ENCODE measurements around the gene PRKAB1. TPM values are rescaled to one million over a fixed set of nuclear protein-coding genes. Genes with fewer than 3 reads are reported as not detected.
"Not testable (repeated sequence)": the region's sequence is repeated elsewhere in the genome, so short reads cannot be mapped to it uniquely, and the experiment has no call there.

The PRKAB1 gene
- total and polyA plus RNA-seq, 9 of the 15 experiments (the other 6 are each of a cell fraction or from before 2014, with no cell fraction given), result 32.6 to 94.2 (median 63.8) TPM

- 61% methylated on average over 6 of the region's 6 CpGs for WGBS (ENCODE audit: insufficient coverage, low coverage, missing lambda C conversion rate)
- H3K9ac ChIP-seq (ENCODE audit: insufficient read depth in 1 of 2, low read depth in 2 of 2, low read length in 2 of 2); in situ Hi-C loops (cut with MboI); ATAC-seq; H3K9me3 ChIP-seq (replicated peaks; ENCODE audit: control insufficient read depth, insufficient read depth, low read depth, low read length); H3K27ac ChIP-seq (ENCODE audit: extremely low read depth, low read depth, low read length); H3K36me3 ChIP-seq (ENCODE audit: control insufficient read depth, insufficient read depth, low read length); H3K9me1 ChIP-seq (ENCODE audit: control insufficient read depth, insufficient read depth, low read length); H4K20me1 ChIP-seq (replicated peaks; ENCODE audit: control insufficient read depth, insufficient read depth, low read length); H3K4me2 ChIP-seq (ENCODE audit: insufficient read depth, low read length); H3K4me3 ChIP-seq; DNase-seq (ENCODE audit: extremely low read depth in 1 of 4, low spot score in 3 of 4); H3K27me3 ChIP-seq (ENCODE audit: control insufficient read depth in 2 of 2, insufficient read depth in 2 of 2, low read length in 2 of 2); H2AFZ ChIP-seq (ENCODE audit: low read depth, low read length); H3K79me2 ChIP-seq (ENCODE audit: control insufficient read depth, insufficient read depth, low read length); FAIRE-seq; BruUV-seq (replicated peaks): not testable (repeated sequence)
- TF ChIP-seq CTCF (IDR thresholded peaks at IDR 0.05 in 2 of 3, conservative IDR thresholded peaks at IDR 0.05 in 1 of 3; ENCODE audit: insufficient read depth in 2 of 3, low read depth in 1 of 3, low read length in 3 of 3), result peak; percentile 22 to 63 (median 27); a peak in 2 of 6 replicates
- TF ChIP-seq RAD21 (CRISPR knock-in tag; conservative IDR thresholded peaks at IDR 0.05 in 1 of 2, IDR thresholded peaks at IDR 0.05 in 1 of 2), result peak; percentile 59 to 60
- TF ChIP-seq, protein P1, sequence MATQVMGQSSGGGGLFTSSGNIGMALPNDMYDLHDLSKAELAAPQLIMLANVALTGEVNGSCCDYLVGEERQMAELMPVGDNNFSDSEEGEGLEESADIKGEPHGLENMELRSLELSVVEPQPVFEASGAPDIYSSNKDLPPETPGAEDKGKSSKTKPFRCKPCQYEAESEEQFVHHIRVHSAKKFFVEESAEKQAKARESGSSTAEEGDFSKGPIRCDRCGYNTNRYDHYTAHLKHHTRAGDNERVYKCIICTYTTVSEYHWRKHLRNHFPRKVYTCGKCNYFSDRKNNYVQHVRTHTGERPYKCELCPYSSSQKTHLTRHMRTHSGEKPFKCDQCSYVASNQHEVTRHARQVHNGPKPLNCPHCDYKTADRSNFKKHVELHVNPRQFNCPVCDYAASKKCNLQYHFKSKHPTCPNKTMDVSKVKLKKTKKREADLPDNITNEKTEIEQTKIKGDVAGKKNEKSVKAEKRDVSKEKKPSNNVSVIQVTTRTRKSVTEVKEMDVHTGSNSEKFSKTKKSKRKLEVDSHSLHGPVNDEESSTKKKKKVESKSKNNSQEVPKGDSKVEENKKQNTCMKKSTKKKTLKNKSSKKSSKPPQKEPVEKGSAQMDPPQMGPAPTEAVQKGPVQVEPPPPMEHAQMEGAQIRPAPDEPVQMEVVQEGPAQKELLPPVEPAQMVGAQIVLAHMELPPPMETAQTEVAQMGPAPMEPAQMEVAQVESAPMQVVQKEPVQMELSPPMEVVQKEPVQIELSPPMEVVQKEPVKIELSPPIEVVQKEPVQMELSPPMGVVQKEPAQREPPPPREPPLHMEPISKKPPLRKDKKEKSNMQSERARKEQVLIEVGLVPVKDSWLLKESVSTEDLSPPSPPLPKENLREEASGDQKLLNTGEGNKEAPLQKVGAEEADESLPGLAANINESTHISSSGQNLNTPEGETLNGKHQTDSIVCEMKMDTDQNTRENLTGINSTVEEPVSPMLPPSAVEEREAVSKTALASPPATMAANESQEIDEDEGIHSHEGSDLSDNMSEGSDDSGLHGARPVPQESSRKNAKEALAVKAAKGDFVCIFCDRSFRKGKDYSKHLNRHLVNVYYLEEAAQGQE (IDR thresholded peaks at IDR 0.05; ENCODE audit: borderline replicate concordance), result peak; percentile 42; the same call in 1 of the 2 replicates
- TF ChIP-seq, protein P1 (CRISPR knock-in tag; IDR thresholded peaks at IDR 0.05; ENCODE audit: low read depth), result not testable (repeated sequence)
- TF ChIP-seq, protein P2, sequence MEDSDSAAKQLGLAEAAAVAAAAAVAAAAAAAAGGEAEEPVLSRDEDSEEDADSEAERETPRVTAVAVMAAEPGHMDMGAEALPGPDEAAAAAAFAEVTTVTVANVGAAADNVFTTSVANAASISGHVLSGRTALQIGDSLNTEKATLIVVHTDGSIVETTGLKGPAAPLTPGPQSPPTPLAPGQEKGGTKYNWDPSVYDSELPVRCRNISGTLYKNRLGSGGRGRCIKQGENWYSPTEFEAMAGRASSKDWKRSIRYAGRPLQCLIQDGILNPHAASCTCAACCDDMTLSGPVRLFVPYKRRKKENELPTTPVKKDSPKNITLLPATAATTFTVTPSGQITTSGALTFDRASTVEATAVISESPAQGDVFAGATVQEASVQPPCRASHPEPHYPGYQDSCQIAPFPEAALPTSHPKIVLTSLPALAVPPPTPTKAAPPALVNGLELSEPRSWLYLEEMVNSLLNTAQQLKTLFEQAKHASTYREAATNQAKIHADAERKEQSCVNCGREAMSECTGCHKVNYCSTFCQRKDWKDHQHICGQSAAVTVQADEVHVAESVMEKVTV (CRISPR knock-in tag; IDR thresholded peaks at IDR 0.05), result 0 out of 2 replicates have a peak, but pooled peaks have one; percentile 25
- POLR2A ChIA-PET, result interaction anchor here (0.6 to 1.0 kb wide), 2 partner anchors 15 to 124 kb away, joined by 3 read pairs; no protein-coding TSS in a partner anchor
- peaks cover 2 to 20% of the 10 kb centered on the region in 2 experiments; a peak in 4 of 5 replicates for H3K4me1 ChIP-seq (replicated peaks in 1 of 2; ENCODE audit: control insufficient read depth in 2 of 2, insufficient read depth in 2 of 2, low read length in 2 of 2)
- CTCF ChIA-PET (ENCODE audit: low intra/inter-chr PET ratio), result interaction anchor here (0.7 to 1.7 kb wide), 2 partner anchors 122 to 280 kb away, joined by 6 to 12 read pairs; no protein-coding TSS in a partner anchor
- intact Hi-C loops (cut with micrococcal nuclease), result loop anchor here (1.0 to 2.0 kb wide), 2 partner anchors 123 to 279 kb away; no protein-coding TSS in a partner anchor
These were observed 9.8 kb upstream of the PRKAB1 start for GRCh38 chr12:119658166-119658565.

Measured in K562 (cell line).